Measurements from ENCODE around the gene PRLR. TPM values are rescaled to one million over a fixed set of nuclear protein-coding genes. Genes with fewer than 3 reads are reported as not detected.

Gene PRLR
- total and polyA plus RNA-seq, 2 experiments from 2014 or later, result 21.8 to 99.8 TPM

- Histone ChIP-seq H3K4me2 (no peak overlapping the region), H3K27me3 (no peaks in the 10 kb centered on the region)
- TF ChIP-seq EZH2phosphoT487 (IDR thresholded peaks at IDR 0.05; ENCODE audit: low read depth, severe bottlenecking, unreplicated experiment) (no peak), CTCF (IDR thresholded peaks at IDR 0.05; ENCODE audit: poor library complexity) (no peak), EZH2 (IDR thresholded peaks at IDR 0.05; ENCODE audit: borderline replicate concordance) (no peak)
Measured at GRCh38 chr5:35146406-35146805, 83.9 kb downstream of the PRLR start.

GRCh38 chr5:35145691-35146317, 84.5 kb downstream of the PRLR start:
- Histone ChIP-seq H3K4me1 (ENCODE audit: insufficient read depth) (no peaks in the 10 kb centered on the region), H3K27ac (no peak overlapping the region), H3K36me3 (replicated peaks; ENCODE audit: insufficient read depth, low read depth) (no peaks in the 10 kb centered on the region), H3K9me2 (replicated peaks; ENCODE audit: insufficient read depth) (no peaks in the 10 kb centered on the region), H3K79me2 (peaks cover 21% of the 10 kb centered on the region), H3K9me3 (ENCODE audit: low read depth) (no peaks in the 10 kb centered on the region), H3K27me3 (no peaks in the 10 kb centered on the region), H3K4me3 (no peak overlapping the region), H4K20me1 (ENCODE audit: insufficient read depth, poor library complexity, severe bottlenecking) (no peaks in the 10 kb centered on the region), H2AFZ (no peak overlapping the region), H3K4me2 (no peak overlapping the region)
- WGBS (ENCODE audit: low lambda C conversion rate, missing lambda C conversion rate), result 81% methylated on average over 2 of the region's 2 CpGs
- DNase-seq (ENCODE audit: low spot score), result no peak
- TF ChIP-seq CTCF (IDR thresholded peaks at IDR 0.05; ENCODE audit: poor library complexity) (no peak), EZH2phosphoT487 (IDR thresholded peaks at IDR 0.05; ENCODE audit: low read depth, severe bottlenecking, unreplicated experiment) (no peak), EZH2 (IDR thresholded peaks at IDR 0.05; ENCODE audit: borderline replicate concordance) (no peak)

More at GRCh38 chr5:35146406-35146805, 83.9 kb downstream of the PRLR start:
- WGBS (ENCODE audit: low lambda C conversion rate, missing lambda C conversion rate), result 43% methylated on average over 3 of the region's 3 CpGs
- Histone ChIP-seq H3K9me2 (replicated peaks; ENCODE audit: insufficient read depth) (no peaks in the 10 kb centered on the region), H3K36me3 (replicated peaks; ENCODE audit: insufficient read depth, low read depth) (no peaks in the 10 kb centered on the region), H3K4me3 (no peak overlapping the region), H3K79me2 (peaks cover 21% of the 10 kb centered on the region), H2AFZ (no peak overlapping the region), H4K20me1 (ENCODE audit: insufficient read depth, poor library complexity, severe bottlenecking) (no peaks in the 10 kb centered on the region), H3K4me1 (ENCODE audit: insufficient read depth) (no peaks in the 10 kb centered on the region), H3K9me3 (ENCODE audit: low read depth) (no peaks in the 10 kb centered on the region), H3K27ac (no peak overlapping the region)
- no peak for DNase-seq (ENCODE audit: low spot score)

GRCh38 chr5:35145012-35145411, 85.3 kb downstream of the PRLR start:
- 88% methylated on average over 5 of the region's 5 CpGs for WGBS (ENCODE audit: low lambda C conversion rate, missing lambda C conversion rate)
- Histone ChIP-seq H3K4me3 (no peak overlapping the region), H3K79me2 (peaks cover 18% of the 10 kb centered on the region), H3K27me3 (no peaks in the 10 kb centered on the region), H3K36me3 (replicated peaks; ENCODE audit: insufficient read depth, low read depth) (no peaks in the 10 kb centered on the region), H4K20me1 (ENCODE audit: insufficient read depth, poor library complexity, severe bottlenecking) (no peaks in the 10 kb centered on the region), H3K27ac (no peak overlapping the region), H3K9me2 (replicated peaks; ENCODE audit: insufficient read depth) (no peaks in the 10 kb centered on the region), H3K4me2 (no peak overlapping the region), H3K4me1 (ENCODE audit: insufficient read depth) (no peaks in the 10 kb centered on the region), H3K9me3 (ENCODE audit: low read depth) (no peaks in the 10 kb centered on the region), H2AFZ (no peak overlapping the region)
- DNase-seq (ENCODE audit: low spot score), result no peak
- TF ChIP-seq EZH2phosphoT487 (IDR thresholded peaks at IDR 0.05; ENCODE audit: low read depth, severe bottlenecking, unreplicated experiment), result no peak
- TF ChIP-seq EZH2 (IDR thresholded peaks at IDR 0.05; ENCODE audit: borderline replicate concordance), result no peak
- TF ChIP-seq CTCF (IDR thresholded peaks at IDR 0.05; ENCODE audit: poor library complexity), result no peak

All from hepatocyte (in vitro differentiated cells).